Smooth muscle cell (in vitro differentiated cells): ENCODE data around the gene ADARB1. TPM values are rescaled to one million over a fixed set of nuclear protein-coding genes. Genes with fewer than 3 reads are reported as not detected.

ENCODE experiments used
- DNase-seq: peaks from one replicate; lab custom pipeline; 2025; ENCODE audit not compliant: unreplicated experiment; lab: John Stamatoyannopoulos, UW
- H2AFZ ChIP-seq: fragments of 200-600 bp; sonication (generic); 2 replicates; pipeline ENCODE4 v1.6.0; 2016; ENCODE audit warnings: antibody characterized with exemption, low read depth, mild to moderate bottlenecking
- H3F3A ChIP-seq: fragments of 200-600 bp; sonication (generic); 2 replicates; pipeline ENCODE4 v1.6.0; 2017; ENCODE audit warnings: antibody characterized with exemption, low read depth
- H3K27ac ChIP-seq: fragments of 200-600 bp; sonication (generic); 2 replicates; pipeline ENCODE4 v1.5.1; 2016; ENCODE audit warnings: low read depth, mild to moderate bottlenecking
- H3K27me3 ChIP-seq: fragments of 200-600 bp; sonication (generic); 2 replicates; pipeline ENCODE4 v1.6.1; 2016; ENCODE audit warnings: low read depth, mild to moderate bottlenecking
- H3K36me3 ChIP-seq: fragments of 200-600 bp; sonication (generic); 2 replicates; pipeline ENCODE4 v1.5.1; 2016; ENCODE audit warnings: low read depth
- H3K4me1 ChIP-seq: fragments of 200-600 bp; sonication (generic); 2 replicates; pipeline ENCODE4 v1.5.1; 2016; ENCODE audit warnings: low read depth
- H3K4me2 ChIP-seq: fragments of 200-600 bp; sonication (generic); 2 replicates; pipeline ENCODE4 v1.6.0; 2016; ENCODE audit warnings: mild to moderate bottlenecking
- H3K4me3 ChIP-seq: fragments of 200-600 bp; sonication (generic); 2 replicates; pipeline ENCODE4 v1.5.1; 2016; ENCODE audit warnings: mild to moderate bottlenecking
- H3K79me2 ChIP-seq: fragments of 200-600 bp; sonication (generic); 2 replicates; pipeline ENCODE4 v1.6.0; 2016; ENCODE audit warnings: low read depth, mild to moderate bottlenecking
- H3K9ac ChIP-seq: fragments of 200-600 bp; sonication (generic); 2 replicates; pipeline ENCODE4 v1.6.0; 2016; ENCODE audit warnings: low read depth
- H3K9me3 ChIP-seq: fragments of 200-600 bp; sonication (generic); replicated peaks from 2 replicates; pipeline ENCODE4 v1.5.1; 2016; ENCODE audit warnings: low read depth
- H4K20me1 ChIP-seq: fragments of 200-600 bp; sonication (generic); 2 replicates; pipeline ENCODE4 v1.6.0; 2016; ENCODE audit warnings: low read depth
- CTCF ChIP-seq: fragments of 200-600 bp; sonication (generic); IDR thresholded peaks from 2 replicates; pipeline ENCODE4 v1.5.1; 2017; ENCODE audit warnings: borderline replicate concordance, mild to moderate bottlenecking, antibody characterized with exemption; ENCODE audit not compliant: insufficient read depth, poor library complexity, severe bottlenecking
- WGBS: methylation state at CpG from one replicate; pipeline ENCODE4 v1.1.7; 2016; ENCODE audit warnings: low lambda C conversion rate; 5-methylcytosine and 5-hydroxymethylcytosine counted together
- polyA plus RNA-seq: library from polyadenylated mRNA; unstranded; fragments of >200 nt; fragmentation: Nextera tagmentation; extraction: Ambion mirVana; gene quantifications from 2 replicates; pipeline ENCODE4 v1.2.1, GENCODE V29; 2016
- total RNA-seq: library from RNA; depleted of rRNA; stranded (reverse); fragments of >200 nt; gene quantifications from 2 replicates; pipeline ENCODE4 v1.2.3, GENCODE V29; 2014

ADARB1 gene
- total and polyA plus RNA-seq, 2 experiments from 2014 or later: 25.6 to 28.9 TPM

GRCh38 chr21:45209685-45210284 lies 135.4 kb downstream of the ADARB1 start:
- Histone ChIP-seq H3K4me3 (no peak overlapping the region), H3K4me2 (no peak overlapping the region), H3K27ac (no peak overlapping the region), H3F3A (no peaks in the 10 kb centered on the region), H3K27me3 (no peaks in the 10 kb centered on the region), H4K20me1 (no peaks in the 10 kb centered on the region), H3K9ac (peak overlapping the region; percentile 14), H3K9me3 (no peaks in the 10 kb centered on the region), H2AFZ (no peak overlapping the region), H3K4me1 (peaks cover 5% of the 10 kb centered on the region), H3K79me2 (no peaks in the 10 kb centered on the region), H3K36me3 (peaks cover 7% of the 10 kb centered on the region)
- no peak for DNase-seq
- TF ChIP-seq CTCF: no peak
- 92% methylated on average over 8 of the region's 8 CpGs for WGBS

- no peak overlapping the region for H3K9ac ChIP-seq
These were observed 136.1 kb downstream of the ADARB1 start for GRCh38 chr21:45210461-45210983.

GRCh38 chr21:45211661-45212060 lies 137.3 kb downstream of the ADARB1 start:
- no peak overlapping the region for H3K4me3 ChIP-seq
- no peak overlapping the region for H3K27ac ChIP-seq
- no peak overlapping the region for H3K9ac ChIP-seq
- H3F3A ChIP-seq: no peaks in the 10 kb centered on the region
- no peak for TF ChIP-seq CTCF
- H3K4me1 ChIP-seq: peaks cover 5% of the 10 kb centered on the region
- H4K20me1 ChIP-seq: no peaks in the 10 kb centered on the region
- no peaks in the 10 kb centered on the region for H3K79me2 ChIP-seq
- peak overlapping the region; percentile 57 for H3K4me2 ChIP-seq
- 25% methylated on average over 9 of the region's 9 CpGs for WGBS
- H3K27me3 ChIP-seq: no peaks in the 10 kb centered on the region
- DNase-seq: no peak
- H3K9me3 ChIP-seq: peaks cover 8% of the 10 kb centered on the region
- H3K36me3 ChIP-seq: peaks cover 18% of the 10 kb centered on the region
- H2AFZ ChIP-seq: no peak overlapping the region

More at GRCh38 chr21:45210461-45210983, 136.1 kb downstream of the ADARB1 start:
- no peak overlapping the region for H3K4me2 ChIP-seq
- H3K4me1 ChIP-seq: peaks cover 5% of the 10 kb centered on the region
- no peak overlapping the region for H3K27ac ChIP-seq
- no peaks in the 10 kb centered on the region for H3K27me3 ChIP-seq
- H4K20me1 ChIP-seq: no peaks in the 10 kb centered on the region
- H3K4me3 ChIP-seq: no peak overlapping the region
- no peaks in the 10 kb centered on the region for H3F3A ChIP-seq
- H3K36me3 ChIP-seq: peaks cover 9% of the 10 kb centered on the region
- no peaks in the 10 kb centered on the region for H3K9me3 ChIP-seq
- no peak for DNase-seq
- TF ChIP-seq CTCF: no peak
- 99% methylated on average over 12 of the region's 12 CpGs for WGBS
- no peak overlapping the region for H2AFZ ChIP-seq
- H3K79me2 ChIP-seq: no peaks in the 10 kb centered on the region

DNA sequence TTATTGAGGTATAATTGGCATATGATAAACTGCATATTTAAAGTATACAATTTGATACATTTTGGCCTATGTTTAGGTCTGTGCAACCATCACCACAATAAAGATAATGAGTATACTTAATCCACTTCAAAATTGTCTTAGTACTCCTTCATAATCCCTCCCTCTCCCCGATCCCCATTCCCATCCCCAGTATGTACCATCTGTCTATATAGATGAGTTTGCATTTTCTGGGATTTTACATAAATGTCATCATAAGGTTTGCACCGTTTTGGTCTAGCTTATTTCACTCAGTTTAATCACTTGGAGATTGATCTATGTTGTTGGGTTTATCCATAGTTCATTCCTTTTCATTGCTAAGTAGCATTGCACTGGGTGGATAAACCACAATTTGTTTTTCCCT lies 139.0 kb downstream of the ADARB1 start:
- no peak for DNase-seq
- no peak overlapping the region for H3K4me2 ChIP-seq
- H3K27me3 ChIP-seq: no peaks in the 10 kb centered on the region
- H3K27ac ChIP-seq: no peak overlapping the region
- no peak overlapping the region for H3K4me3 ChIP-seq
- TF ChIP-seq CTCF: no peak
- peaks cover 5% of the 10 kb centered on the region for H3K4me1 ChIP-seq
- peaks cover 10% of the 10 kb centered on the region for H3K9me3 ChIP-seq
- H3F3A ChIP-seq: no peaks in the 10 kb centered on the region
- no peak overlapping the region for H2AFZ ChIP-seq
- peaks cover 24% of the 10 kb centered on the region for H3K36me3 ChIP-seq
- H3K79me2 ChIP-seq: no peaks in the 10 kb centered on the region
- 95% methylated on average over 2 of the region's 2 CpGs for WGBS
- no peak overlapping the region for H3K9ac ChIP-seq
- H4K20me1 ChIP-seq: peaks cover 4% of the 10 kb centered on the region
